GM19467 (cell line): ENCODE measurements around the gene ASAP3.

Experiments
- ATAC-seq: cut with Tn5 transposase; IDR thresholded peaks from one replicate; pipeline ENCODE4 v1.9.1; 2021; ENCODE audit warnings: mild to moderate bottlenecking, moderate library complexity; ENCODE audit not compliant: unreplicated experiment

ASAP3 gene

GRCh38 chr1:23478896-23479665, 4.9 kb downstream of the ASAP3 start:
- no peak for ATAC-seq

GRCh38 chr1:23477359-23478144, 6.4 kb downstream of the ASAP3 start:
- ATAC-seq: no peak

GRCh38 chr1:23475641-23476040, 8.3 kb downstream of the ASAP3 start:
- no peak for ATAC-seq

GRCh38 chr1:23475134-23475628, 8.8 kb downstream of the ASAP3 start:
- no peak for ATAC-seq

DNA sequence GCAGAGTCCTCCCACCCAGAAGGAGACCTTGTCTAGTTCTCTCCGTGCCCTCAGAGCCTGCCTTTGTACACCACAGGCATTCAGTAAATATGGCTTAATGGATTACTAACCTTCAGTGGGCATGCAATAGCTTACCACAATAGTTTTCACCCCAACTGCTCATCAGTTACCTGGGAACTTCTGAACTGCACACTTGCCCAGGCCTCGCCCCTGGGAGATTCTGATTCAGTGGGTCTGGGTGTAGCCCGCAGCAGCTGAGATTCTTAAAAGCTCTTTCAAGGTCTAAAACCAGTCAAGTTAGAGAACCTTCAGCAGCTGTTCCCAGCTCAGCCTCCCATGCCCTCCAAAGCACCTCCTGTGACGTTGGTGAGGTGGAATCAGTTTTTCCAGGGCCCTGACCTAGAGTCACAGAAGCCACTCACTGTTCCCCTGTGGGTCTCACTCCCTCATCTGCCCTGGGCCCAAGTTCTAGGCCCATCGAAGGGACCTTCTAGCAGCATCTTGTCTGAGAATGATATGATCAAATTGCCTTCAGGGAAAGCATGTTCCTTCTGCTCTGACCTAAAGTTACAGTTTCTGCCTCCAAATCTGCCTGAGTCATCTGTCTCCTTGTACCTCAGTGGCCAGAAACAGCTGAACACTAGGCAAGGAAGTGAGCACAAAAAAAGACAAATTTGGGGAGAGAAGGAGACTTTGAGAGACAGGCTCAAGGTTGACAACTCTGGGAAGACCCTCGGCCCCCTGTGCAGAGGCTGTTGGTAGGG, 10.8 kb downstream of the ASAP3 start:
- no peak for ATAC-seq

- no peak for ATAC-seq
Measured at GRCh38 chr1:23472351-23473036, 11.5 kb downstream of the ASAP3 start.

- ATAC-seq: no peak
Measured at GRCh38 chr1:23471473-23472075, 12.4 kb downstream of the ASAP3 start.

GRCh38 chr1:23470282-23471070, 13.5 kb downstream of the ASAP3 start:
- ATAC-seq: no peak

DNA sequence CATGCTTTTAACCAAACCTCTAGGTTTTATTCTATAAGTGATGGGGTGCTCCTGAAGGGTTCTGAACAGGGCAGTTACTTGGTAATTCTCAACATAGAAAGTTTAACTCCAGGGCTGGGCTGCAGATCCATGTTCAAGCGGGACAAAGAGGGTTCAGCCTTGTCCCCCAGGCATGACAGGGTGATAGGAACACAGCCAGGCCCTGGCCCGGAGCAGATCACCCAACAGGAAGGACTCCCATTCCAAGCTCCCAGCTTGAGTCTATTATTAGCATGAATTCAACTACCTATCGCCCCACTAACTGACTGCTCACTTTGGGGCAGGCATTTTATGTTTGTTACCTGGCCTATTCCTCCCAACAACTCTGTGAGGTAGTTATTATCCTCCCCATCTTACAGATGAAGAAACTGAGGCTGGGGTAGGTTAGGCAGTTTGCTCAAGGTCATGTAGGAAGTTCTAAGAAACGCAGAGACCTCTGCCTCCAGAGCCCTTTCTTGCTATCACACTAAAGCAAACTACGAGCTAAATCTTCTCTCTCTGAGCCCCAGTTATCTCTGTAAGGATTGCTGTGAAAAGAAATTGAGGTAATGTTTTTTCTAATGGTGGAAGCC, 14.5 kb downstream of the ASAP3 start:
- no peak for ATAC-seq

DNA sequence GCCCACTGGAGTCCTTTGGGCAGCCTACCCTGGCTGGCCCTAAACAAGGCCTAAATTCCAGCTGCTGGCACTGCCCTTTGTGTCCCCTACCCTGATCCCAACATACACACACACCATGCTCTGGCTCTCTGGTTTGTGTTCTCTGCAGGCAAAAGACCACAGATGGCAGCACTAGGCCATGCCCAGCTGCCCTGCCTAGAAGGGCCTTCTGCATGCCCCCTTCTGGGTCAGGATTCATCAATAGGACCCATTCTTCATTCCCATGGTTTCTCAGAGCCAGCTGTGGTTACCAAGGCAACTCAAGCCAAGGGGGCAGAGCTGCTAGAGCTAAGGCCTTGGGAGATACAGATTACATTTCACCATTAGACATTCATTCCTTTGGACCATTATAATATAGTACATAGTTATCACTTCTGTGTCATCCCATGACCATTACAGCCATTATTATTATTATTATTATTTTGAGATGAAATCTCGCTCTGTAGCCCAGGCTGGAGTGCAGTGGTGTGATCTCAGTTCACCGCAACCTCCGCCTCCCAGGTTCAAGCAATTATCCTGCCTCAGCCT, 17.5 kb downstream of the ASAP3 start:
- ATAC-seq: no peak

- ATAC-seq: no peak
Measured at GRCh38 chr1:23463286-23463685, 20.7 kb downstream of the ASAP3 start.

GRCh38 chr1:23462766-23463165, 21.2 kb downstream of the ASAP3 start:
- no peak for ATAC-seq

DNA sequence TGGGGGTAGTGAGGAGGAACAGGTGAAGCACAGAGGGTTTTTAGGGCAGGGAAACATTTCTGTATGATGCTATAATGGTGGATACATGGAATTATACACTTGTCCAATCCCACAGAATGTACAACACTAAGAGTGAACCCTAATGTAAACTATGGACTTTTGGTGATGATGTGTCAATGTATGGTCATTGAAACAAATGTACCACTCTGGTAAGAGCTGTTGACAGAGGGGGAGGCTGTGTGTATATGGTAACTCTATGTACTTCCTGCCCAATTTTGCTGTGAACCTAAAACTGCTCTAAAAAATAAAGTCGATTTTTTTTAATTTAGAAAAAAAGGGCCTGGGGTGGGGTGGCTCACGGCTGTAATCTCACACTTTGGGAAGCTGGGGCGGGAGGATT, 22.9 kb downstream of the ASAP3 start:
- no peak for ATAC-seq

- no peak for ATAC-seq
Measured at GRCh38 chr1:23460519-23460918, 23.5 kb downstream of the ASAP3 start.

DNA sequence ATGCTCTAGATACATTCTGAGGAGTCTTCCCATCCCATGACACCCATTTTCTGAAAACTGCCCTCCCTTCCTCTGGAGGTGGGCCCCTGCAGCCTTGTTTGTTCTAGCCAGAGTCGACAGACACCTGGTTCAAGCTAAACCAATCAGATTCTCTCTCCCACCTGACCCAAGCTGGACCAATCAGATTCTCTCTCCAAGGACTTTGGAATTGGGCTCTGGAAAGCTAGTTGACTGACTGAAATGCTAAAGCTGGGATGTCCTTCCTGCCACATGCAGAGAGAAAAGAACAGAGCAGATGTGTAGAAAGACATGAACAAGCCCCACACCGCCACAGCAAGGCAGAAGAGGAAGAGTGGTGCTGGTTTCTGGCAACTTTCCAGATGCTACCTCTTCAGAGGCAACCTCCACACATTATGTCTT, 24.6 kb downstream of the ASAP3 start:
- ATAC-seq: no peak

DNA sequence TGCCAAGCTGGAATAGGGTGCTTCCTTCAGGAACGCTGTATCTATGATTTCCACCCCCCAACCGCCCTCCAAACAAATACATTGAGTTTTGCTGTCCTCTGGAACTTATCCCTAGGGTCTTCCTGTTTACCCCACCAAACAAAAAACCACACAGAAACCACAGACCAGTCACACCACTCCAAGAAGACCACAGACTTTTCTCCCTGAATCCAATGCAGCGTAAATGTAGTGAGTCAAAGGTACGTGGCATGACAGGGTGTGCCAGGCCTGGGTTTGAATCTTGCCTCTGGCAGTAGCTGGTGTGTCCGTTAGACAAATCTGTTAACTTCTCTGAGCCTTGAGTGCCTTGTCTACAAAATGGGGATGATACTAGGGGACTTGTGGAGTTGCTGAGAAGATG, 27.8 kb downstream of the ASAP3 start:
- ATAC-seq: no peak

GRCh38 chr1:23453455-23454000, 30.5 kb downstream of the ASAP3 start:
- no peak for ATAC-seq

GRCh38 chr1:23452011-23452411, 32.0 kb downstream of the ASAP3 start:
- ATAC-seq: no peak

GRCh38 chr1:23451441-23451840, 32.5 kb downstream of the ASAP3 start:
- ATAC-seq: no peak
